Measurements from ENCODE around the gene ZNF423. TPM values are rescaled to one million over a fixed set of nuclear protein-coding genes. Genes with fewer than 3 reads are reported as not detected.

The ZNF423 gene
- polyA plus RNA-seq, 4 donors, result 0.54 to 10.3 (median 2.9) TPM; not detected in 1

DNA sequence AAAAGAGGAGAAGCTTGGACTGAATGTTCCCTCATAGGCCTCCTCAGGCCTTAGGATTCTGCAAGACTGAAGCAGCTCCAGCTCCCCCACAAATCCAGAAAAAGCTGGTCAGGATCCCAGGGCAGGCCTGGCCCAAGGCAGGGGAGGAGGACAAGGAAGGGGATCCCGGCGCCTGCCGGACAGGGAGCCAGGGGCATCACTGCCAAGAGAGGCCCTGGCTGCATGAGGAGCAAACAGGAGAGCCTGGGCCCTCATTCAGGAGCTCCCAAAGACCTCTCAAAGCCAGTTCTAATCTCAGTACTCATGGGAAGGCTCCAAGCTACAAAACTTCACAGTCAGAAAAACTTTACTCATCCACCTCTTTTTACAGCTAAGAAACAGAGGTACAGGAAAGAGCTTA, 67.3 kb downstream of the ZNF423 start:
- no peak for FAIRE-seq
- H3K27ac ChIP-seq (ENCODE audit: low read depth in 1 of 3, low read length in 2 of 3), result peak overlapping the region in 2 of 3 donors; percentile 28 to 47
- 84 to 95% (median 95%) methylated on average over 3 of the region's 3 CpGs for WGBS, 3 donors

DNA sequence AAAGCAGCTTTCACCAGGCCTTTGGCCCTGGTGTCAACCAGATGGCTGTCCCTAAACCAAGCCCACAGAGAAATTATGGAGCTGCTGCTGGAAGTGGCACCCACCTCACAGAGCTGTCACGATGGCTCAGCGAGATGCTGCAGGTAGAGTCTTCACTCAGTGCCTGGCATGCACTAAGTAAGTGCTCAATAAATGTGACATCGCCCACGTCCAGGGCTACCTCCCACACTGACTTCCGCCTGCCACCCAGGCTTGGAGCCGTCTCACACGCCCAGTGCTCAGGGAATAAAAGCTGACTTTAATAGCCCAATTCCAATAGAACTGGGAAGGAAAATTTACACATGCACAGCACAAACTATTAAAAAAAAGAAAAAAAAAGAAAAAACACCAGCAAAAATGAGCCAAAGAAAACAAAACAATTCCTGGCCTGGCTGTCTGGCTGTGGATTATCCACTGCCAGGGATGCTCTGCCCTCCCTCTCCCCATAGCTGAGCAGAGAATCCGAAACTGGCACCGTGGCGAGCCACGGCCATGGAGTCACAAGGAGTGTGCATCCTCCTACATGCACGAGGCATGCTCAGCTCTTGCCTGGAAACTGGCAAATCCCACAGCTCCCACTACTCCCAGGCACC, 68.9 kb downstream of the ZNF423 start:
- FAIRE-seq (no peak), DNase-seq (no peak)
- Histone ChIP-seq H3K9me3 (ENCODE audit: control insufficient read depth in 2 of 2, insufficient read depth in 1 of 2, low read depth in 1 of 2, low read length in 1 of 2) (no peaks in the 10 kb centered on the region), H3K4me1 (ENCODE audit: control insufficient read depth in 3 of 3, insufficient read depth in 2 of 3, low read depth in 1 of 3, low read length in 2 of 3) (no peaks in the 10 kb centered on the region), H3K36me3 (ENCODE audit: control insufficient read depth in 3 of 3, insufficient read depth in 2 of 3, low read depth in 1 of 3, low read length in 3 of 3) (peaks cover 0 to 27% (median 0%) of the 10 kb centered on the region in 3 donors), H3K27ac (ENCODE audit: low read depth in 1 of 3, low read length in 2 of 3) (no peak overlapping the region), H3K4me3 (ENCODE audit: low read depth in 1 of 3, low read length in 3 of 3) (no peak overlapping the region), H3K27me3 (ENCODE audit: control insufficient read depth in 3 of 3, insufficient read depth in 3 of 3, low read length in 3 of 3) (no peaks in the 10 kb centered on the region)
- 79 to 82% (median 82%) methylated on average over 12 of the region's 12 CpGs for WGBS, 3 donors

More for the DNA sequence above, 67.3 kb downstream of the ZNF423 start:
- H3K4me1 ChIP-seq (ENCODE audit: control insufficient read depth in 3 of 3, insufficient read depth in 2 of 3, low read depth in 1 of 3, low read length in 2 of 3), result no peaks in the 10 kb centered on the region
- H3K9me3 ChIP-seq (ENCODE audit: control insufficient read depth in 2 of 2, insufficient read depth in 1 of 2, low read depth in 1 of 2, low read length in 1 of 2), result no peaks in the 10 kb centered on the region
- H3K36me3 ChIP-seq (ENCODE audit: control insufficient read depth in 3 of 3, insufficient read depth in 2 of 3, low read depth in 1 of 3, low read length in 3 of 3), result peaks cover 0 to 26% (median 0%) of the 10 kb centered on the region in 3 donors
- H3K27me3 ChIP-seq (ENCODE audit: control insufficient read depth in 3 of 3, insufficient read depth in 3 of 3, low read length in 3 of 3), result no peaks in the 10 kb centered on the region
- DNase-seq, result no peak
- no peak overlapping the region for H3K4me3 ChIP-seq (ENCODE audit: low read depth in 1 of 3, low read length in 3 of 3)

DNA sequence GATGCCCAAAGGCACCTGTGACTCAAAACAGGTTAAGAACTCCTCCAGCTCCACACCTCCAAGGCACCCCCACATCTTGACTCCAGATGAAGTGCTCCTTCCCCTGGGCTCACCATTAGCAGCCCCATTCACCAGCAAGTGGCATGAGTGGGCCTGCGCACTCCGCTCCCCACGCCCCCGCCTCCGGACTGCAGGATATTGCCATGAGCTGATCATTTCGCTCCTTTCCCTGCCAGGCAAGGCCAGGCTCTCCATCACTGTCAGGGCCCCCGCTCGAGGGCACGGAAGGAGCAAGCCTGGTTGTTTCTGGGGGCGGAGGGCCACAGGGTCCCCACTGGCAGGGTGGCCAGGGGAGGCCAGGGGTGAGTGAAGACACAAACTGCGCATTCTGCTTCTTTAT, 69.9 kb downstream of the ZNF423 start:
- H3K27ac ChIP-seq (ENCODE audit: low read depth in 1 of 3, low read length in 2 of 3), result no peak overlapping the region
- no peak for FAIRE-seq

DNA sequence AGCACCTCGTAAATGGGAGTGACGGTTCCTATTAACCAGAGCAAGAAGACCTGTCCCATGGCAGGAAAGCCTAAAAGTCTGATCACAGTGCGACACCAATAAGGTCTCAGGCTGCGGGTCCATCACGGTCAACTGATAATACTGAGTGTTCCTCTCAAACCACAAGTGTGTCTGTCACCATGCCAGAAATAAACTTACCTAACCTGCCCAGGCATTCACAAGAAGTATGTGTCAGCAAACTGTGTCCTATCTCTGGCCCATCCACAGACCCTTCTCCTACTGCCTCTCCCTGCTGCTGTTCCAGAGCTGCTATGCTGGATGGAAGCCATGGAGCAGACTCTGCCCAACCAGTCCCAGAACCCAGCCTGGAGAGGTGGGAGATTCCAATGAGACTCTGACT, 73.5 kb downstream of the ZNF423 start:
- DNase-seq (no peak), FAIRE-seq (no peak)
- no peak overlapping the region for H3K4me3 ChIP-seq (ENCODE audit: low read depth in 1 of 3, low read length in 3 of 3)
- H3K9me3 ChIP-seq (ENCODE audit: control insufficient read depth in 2 of 2, insufficient read depth in 1 of 2, low read depth in 1 of 2, low read length in 1 of 2), result no peaks in the 10 kb centered on the region
- H3K4me1 ChIP-seq (ENCODE audit: control insufficient read depth in 3 of 3, insufficient read depth in 2 of 3, low read depth in 1 of 3, low read length in 2 of 3), result no peaks in the 10 kb centered on the region
- H3K36me3 ChIP-seq (ENCODE audit: control insufficient read depth in 3 of 3, insufficient read depth in 2 of 3, low read depth in 1 of 3, low read length in 3 of 3), result peaks cover 0 to 19% (median 0%) of the 10 kb centered on the region in 3 donors
- 76 to 91% (median 80%) methylated on average over 5 of the region's 5 CpGs for WGBS, 3 donors
- H3K27me3 ChIP-seq (ENCODE audit: control insufficient read depth in 3 of 3, insufficient read depth in 3 of 3, low read length in 3 of 3), result no peaks in the 10 kb centered on the region
- H3K27ac ChIP-seq (ENCODE audit: low read depth in 1 of 3, low read length in 2 of 3), result no peak overlapping the region

More for the DNA sequence above, 69.9 kb downstream of the ZNF423 start:
- Histone ChIP-seq H3K4me3 (ENCODE audit: low read depth in 1 of 3, low read length in 3 of 3) (no peak overlapping the region), H3K4me1 (ENCODE audit: control insufficient read depth in 3 of 3, insufficient read depth in 2 of 3, low read depth in 1 of 3, low read length in 2 of 3) (no peaks in the 10 kb centered on the region), H3K36me3 (ENCODE audit: control insufficient read depth in 3 of 3, insufficient read depth in 2 of 3, low read depth in 1 of 3, low read length in 3 of 3) (peaks cover 0 to 28% (median 0%) of the 10 kb centered on the region in 3 donors), H3K9me3 (ENCODE audit: control insufficient read depth in 2 of 2, insufficient read depth in 1 of 2, low read depth in 1 of 2, low read length in 1 of 2) (no peaks in the 10 kb centered on the region), H3K27me3 (ENCODE audit: control insufficient read depth in 3 of 3, insufficient read depth in 3 of 3, low read length in 3 of 3) (no peaks in the 10 kb centered on the region)
- 89 to 95% (median 90%) methylated on average over 11 of the region's 11 CpGs for WGBS, 3 donors
- DNase-seq, result no peak

DNA sequence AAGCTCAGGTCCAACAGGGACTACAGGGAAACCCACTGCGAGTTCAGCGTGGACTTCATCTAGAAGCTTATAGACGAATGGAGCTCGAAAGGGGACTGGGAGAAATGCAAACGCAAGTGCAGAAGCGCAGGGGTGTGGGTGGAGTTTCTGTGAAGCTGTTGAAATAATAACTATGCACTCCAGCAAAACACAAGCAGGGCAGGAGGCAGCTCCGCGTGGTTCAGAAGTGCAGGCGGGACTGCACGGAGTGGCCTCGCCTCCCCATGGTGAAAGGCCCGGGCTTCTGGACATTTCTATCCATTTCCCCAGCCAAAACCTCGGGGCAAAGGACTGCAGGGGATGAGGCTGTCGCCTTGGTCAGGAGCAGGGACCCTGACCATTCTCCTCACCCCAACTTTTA, 74.5 kb downstream of the ZNF423 start:
- H3K36me3 ChIP-seq (ENCODE audit: control insufficient read depth in 3 of 3, insufficient read depth in 2 of 3, low read depth in 1 of 3, low read length in 3 of 3), result peaks cover 0 to 12% (median 0%) of the 10 kb centered on the region in 3 donors
- WGBS, 3 donors, result 69 to 76% (median 76%) methylated on average over 14 of the region's 14 CpGs
- DNase-seq (no peak), FAIRE-seq (no peak)
- H3K4me3 ChIP-seq (ENCODE audit: low read depth in 1 of 3, low read length in 3 of 3), result no peak overlapping the region
- H3K27me3 ChIP-seq (ENCODE audit: control insufficient read depth in 3 of 3, insufficient read depth in 3 of 3, low read length in 3 of 3), result no peaks in the 10 kb centered on the region
- no peak overlapping the region for H3K27ac ChIP-seq (ENCODE audit: low read depth in 1 of 3, low read length in 2 of 3)
- H3K9me3 ChIP-seq (ENCODE audit: control insufficient read depth in 2 of 2, insufficient read depth in 1 of 2, low read depth in 1 of 2, low read length in 1 of 2), result no peaks in the 10 kb centered on the region
- H3K4me1 ChIP-seq (ENCODE audit: control insufficient read depth in 3 of 3, insufficient read depth in 2 of 3, low read depth in 1 of 3, low read length in 2 of 3), result peaks cover 0 to 2% (median 0%) of the 10 kb centered on the region in 3 donors

DNA sequence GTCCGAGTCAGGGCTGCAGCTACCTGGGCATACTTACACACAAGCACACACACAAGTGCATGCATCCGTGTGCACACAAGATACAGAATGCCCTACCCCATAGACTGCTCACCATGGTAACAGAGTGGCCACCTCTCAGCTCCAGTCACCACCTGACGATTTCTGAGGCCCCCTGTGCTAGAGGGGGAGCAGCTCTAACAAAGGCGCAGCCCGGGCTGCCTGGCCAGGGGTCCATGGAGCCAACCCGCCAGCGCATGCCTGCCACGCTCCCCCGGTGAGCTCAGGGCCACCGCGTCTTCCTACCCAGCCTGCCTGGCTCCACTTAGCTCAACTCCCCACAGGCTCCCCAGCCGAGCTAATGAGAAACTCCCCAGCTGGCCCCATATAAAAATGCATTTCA, 75.5 kb downstream of the ZNF423 start:
- peaks cover 0 to 2% (median 0%) of the 10 kb centered on the region in 3 donors for H3K4me1 ChIP-seq (ENCODE audit: control insufficient read depth in 3 of 3, insufficient read depth in 2 of 3, low read depth in 1 of 3, low read length in 2 of 3)
- no peak overlapping the region for H3K27ac ChIP-seq (ENCODE audit: low read depth in 1 of 3, low read length in 2 of 3)
- peaks cover 0 to 9% (median 0%) of the 10 kb centered on the region in 3 donors for H3K36me3 ChIP-seq (ENCODE audit: control insufficient read depth in 3 of 3, insufficient read depth in 2 of 3, low read depth in 1 of 3, low read length in 3 of 3)
- 61 to 75% (median 74%) methylated on average over 12 of the region's 12 CpGs for whole genome bisulfite sequencing, 3 donors
- FAIRE-seq, result no peak
- H3K27me3 ChIP-seq (ENCODE audit: control insufficient read depth in 3 of 3, insufficient read depth in 3 of 3, low read length in 3 of 3), result no peaks in the 10 kb centered on the region
- H3K9me3 ChIP-seq (ENCODE audit: control insufficient read depth in 2 of 2, insufficient read depth in 1 of 2, low read depth in 1 of 2, low read length in 1 of 2), result no peaks in the 10 kb centered on the region
- H3K4me3 ChIP-seq (ENCODE audit: low read depth in 1 of 3, low read length in 3 of 3), result no peak overlapping the region
- DNase-seq, result no peak

DNA sequence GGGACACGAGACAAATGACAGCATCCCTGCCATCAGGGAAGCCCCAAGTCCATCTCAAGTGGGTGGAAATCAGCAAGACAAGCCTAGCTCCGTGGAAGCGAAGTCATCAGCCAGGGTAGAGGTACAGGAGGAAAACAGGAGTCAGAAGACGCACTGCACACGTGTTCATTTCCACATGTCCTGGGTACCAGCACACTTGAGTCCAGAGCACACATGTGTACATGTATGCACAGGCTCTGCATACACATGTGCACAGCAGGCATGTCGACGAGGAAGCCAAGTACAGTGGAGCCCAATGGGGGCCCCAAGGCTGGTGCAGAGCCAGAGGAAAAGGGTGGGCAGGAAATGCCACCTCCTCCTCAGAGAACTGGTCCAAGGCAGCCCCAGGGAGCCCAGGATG, 75.9 kb downstream of the ZNF423 start:
- no peak for DNase-seq
- Histone ChIP-seq H3K4me1 (ENCODE audit: control insufficient read depth in 3 of 3, insufficient read depth in 2 of 3, low read depth in 1 of 3, low read length in 2 of 3) (peaks cover 0 to 2% (median 0%) of the 10 kb centered on the region in 3 donors), H3K36me3 (ENCODE audit: control insufficient read depth in 3 of 3, insufficient read depth in 2 of 3, low read depth in 1 of 3, low read length in 3 of 3) (peaks cover 0 to 9% (median 0%) of the 10 kb centered on the region in 3 donors), H3K27me3 (ENCODE audit: control insufficient read depth in 3 of 3, insufficient read depth in 3 of 3, low read length in 3 of 3) (no peaks in the 10 kb centered on the region), H3K27ac (ENCODE audit: low read depth in 1 of 3, low read length in 2 of 3) (no peak overlapping the region), H3K9me3 (ENCODE audit: control insufficient read depth in 2 of 2, insufficient read depth in 1 of 2, low read depth in 1 of 2, low read length in 1 of 2) (no peaks in the 10 kb centered on the region), H3K4me3 (ENCODE audit: low read depth in 1 of 3, low read length in 3 of 3) (no peak overlapping the region)
- 65 to 72% (median 71%) methylated on average over 7 of the region's 7 CpGs for WGBS, 3 donors
- FAIRE-seq, result no peak

DNA sequence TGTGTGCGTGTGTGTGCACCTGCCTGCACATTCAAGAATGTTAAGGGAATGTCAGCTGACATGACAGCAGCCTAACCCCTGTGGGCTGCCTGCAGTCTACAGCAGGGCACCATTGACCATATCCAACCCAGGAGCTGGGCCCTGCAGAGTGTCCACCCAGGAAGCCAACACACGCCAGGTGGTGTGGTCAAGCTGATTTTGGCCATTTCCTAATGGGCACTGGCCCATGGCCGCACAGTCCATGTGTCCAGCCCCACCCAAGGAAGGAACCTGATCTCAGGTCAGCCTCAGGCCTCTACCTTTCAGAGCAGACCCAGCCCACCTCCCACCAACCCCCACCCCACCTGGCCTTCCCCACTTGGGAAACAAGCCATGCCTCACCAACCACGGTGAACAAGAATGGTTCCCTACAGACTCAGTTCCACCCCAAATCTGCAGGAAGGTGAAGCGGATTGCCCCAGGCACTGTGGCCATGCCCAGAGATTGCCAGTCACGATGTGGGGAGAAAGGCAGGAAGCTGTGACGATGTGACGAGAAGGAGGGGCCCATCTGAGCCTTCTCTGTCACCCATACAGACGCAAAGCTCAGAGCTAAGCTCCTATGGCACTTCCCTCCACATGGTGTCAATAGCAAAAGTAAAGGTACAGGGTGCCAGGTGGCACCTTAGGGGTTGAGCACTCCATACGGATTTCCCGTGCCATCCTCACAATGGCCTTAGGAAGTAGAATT, 77.5 kb downstream of the ZNF423 start:
- Histone ChIP-seq H3K27me3 (ENCODE audit: control insufficient read depth in 3 of 3, insufficient read depth in 3 of 3, low read length in 3 of 3) (no peaks in the 10 kb centered on the region), H3K4me1 (ENCODE audit: control insufficient read depth in 3 of 3, insufficient read depth in 2 of 3, low read depth in 1 of 3, low read length in 2 of 3) (peaks cover 0 to 2% (median 0%) of the 10 kb centered on the region in 3 donors), H3K27ac (ENCODE audit: low read depth in 1 of 3, low read length in 2 of 3) (no peak overlapping the region), H3K4me3 (ENCODE audit: low read depth in 1 of 3, low read length in 3 of 3) (no peak overlapping the region), H3K36me3 (ENCODE audit: control insufficient read depth in 3 of 3, insufficient read depth in 2 of 3, low read depth in 1 of 3, low read length in 3 of 3) (peaks cover 0 to 9% (median 0%) of the 10 kb centered on the region in 3 donors), H3K9me3 (ENCODE audit: control insufficient read depth in 2 of 2, insufficient read depth in 1 of 2, low read depth in 1 of 2, low read length in 1 of 2) (no peaks in the 10 kb centered on the region)
- FAIRE-seq, result no peak
- DNase-seq, result no peak
- WGBS, 3 donors, result 72 to 81% (median 78%) methylated on average over 11 of the region's 11 CpGs

Data from small intestine (tissue), 7 donors.